Measurements from ENCODE around the gene RAMP3.

DNA sequence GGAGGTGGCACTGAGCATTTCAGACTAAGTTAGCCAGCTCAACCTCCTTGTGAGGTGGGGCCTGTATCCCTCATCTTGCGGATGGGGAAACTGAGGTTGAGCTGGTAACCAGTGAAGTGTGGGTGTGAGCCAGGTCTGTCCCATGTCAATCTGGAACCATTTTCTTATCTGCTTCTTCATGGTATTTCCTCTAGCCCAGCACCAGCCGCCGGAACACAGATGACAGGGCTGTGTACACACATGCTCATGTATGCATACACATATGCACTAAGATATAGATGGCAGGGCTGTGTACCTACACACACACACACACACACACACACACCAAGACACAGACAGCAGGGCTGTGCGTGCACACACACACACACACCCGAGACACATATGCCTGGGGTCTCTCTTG, 18.5 kb downstream of the RAMP3 start:
- TF ChIP-seq, protein P1, sequence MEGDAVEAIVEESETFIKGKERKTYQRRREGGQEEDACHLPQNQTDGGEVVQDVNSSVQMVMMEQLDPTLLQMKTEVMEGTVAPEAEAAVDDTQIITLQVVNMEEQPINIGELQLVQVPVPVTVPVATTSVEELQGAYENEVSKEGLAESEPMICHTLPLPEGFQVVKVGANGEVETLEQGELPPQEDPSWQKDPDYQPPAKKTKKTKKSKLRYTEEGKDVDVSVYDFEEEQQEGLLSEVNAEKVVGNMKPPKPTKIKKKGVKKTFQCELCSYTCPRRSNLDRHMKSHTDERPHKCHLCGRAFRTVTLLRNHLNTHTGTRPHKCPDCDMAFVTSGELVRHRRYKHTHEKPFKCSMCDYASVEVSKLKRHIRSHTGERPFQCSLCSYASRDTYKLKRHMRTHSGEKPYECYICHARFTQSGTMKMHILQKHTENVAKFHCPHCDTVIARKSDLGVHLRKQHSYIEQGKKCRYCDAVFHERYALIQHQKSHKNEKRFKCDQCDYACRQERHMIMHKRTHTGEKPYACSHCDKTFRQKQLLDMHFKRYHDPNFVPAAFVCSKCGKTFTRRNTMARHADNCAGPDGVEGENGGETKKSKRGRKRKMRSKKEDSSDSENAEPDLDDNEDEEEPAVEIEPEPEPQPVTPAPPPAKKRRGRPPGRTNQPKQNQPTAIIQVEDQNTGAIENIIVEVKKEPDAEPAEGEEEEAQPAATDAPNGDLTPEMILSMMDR (conservative IDR thresholded peaks at IDR 0.05) = no peak
- TF ChIP-seq EZH2 (IDR thresholded peaks at IDR 0.05; ENCODE audit: low read depth) = no peak
